ENCODE results near the gene ACVR1.

The ACVR1 gene

DNA sequence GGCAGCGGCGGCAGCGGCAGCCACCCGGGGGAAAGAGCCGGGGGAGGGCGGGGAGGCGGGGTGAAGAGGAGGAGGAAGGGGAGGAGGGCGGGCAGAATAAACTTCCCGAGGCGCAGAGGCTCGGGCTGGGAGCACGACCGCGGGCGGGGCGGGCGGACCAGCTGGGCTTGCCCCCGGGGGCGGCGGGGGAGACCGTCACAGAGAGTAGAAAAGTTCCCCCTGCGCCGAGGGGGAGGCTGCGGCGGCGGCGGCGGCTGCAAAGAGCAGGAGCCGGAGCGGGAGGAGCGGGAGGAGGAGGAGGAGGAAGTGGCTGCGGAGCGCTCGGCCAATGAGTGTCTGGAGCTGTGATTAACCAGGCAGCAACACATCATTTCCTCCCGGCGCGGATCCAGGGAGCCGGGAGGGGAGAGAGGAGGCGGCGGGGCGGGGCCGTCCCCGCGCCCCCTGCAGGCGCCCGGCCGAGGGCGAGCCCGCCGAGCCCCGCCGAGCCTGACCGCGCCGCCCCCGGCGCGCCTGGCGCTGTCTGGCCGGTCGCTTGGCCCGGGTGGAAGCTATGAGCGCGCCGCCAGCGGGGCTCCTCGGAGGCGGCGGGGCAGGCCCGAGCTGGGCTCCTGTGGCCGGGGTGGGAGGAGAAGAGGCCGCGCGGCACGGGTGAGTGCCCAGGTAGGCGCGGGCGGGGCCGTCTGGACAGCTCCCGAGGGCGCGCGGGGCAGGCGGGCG lies at the start of gene ACVR1:
ACVR1 (minus strand) TSS at position 265 of the 720 bp plus-strand sequence. CDS start 76,837 bp downstream, outside the sequence.
- DNase-seq: peak; percentile 93

DNA sequence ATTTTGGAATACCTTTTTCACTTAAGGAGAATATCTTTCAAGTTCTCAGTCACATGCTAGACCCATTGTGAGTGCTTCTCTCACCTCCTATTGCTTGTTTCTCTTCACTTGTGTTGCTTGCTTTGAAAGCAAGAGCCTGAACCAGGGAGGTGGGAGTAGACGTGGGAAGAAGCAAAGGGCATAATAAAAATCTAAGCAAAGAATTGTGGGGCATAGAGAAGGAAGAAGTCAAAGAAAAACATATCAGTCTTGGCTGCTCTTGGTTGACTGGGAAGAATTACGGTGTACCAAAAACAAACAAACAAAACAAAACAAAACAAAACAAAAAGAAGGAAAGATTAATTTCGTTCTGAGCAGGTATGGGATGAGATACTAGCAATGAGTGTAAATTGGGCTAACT lies 48.9 kb upstream of the ACVR1 start:
- no peak for DNase-seq

DNA sequence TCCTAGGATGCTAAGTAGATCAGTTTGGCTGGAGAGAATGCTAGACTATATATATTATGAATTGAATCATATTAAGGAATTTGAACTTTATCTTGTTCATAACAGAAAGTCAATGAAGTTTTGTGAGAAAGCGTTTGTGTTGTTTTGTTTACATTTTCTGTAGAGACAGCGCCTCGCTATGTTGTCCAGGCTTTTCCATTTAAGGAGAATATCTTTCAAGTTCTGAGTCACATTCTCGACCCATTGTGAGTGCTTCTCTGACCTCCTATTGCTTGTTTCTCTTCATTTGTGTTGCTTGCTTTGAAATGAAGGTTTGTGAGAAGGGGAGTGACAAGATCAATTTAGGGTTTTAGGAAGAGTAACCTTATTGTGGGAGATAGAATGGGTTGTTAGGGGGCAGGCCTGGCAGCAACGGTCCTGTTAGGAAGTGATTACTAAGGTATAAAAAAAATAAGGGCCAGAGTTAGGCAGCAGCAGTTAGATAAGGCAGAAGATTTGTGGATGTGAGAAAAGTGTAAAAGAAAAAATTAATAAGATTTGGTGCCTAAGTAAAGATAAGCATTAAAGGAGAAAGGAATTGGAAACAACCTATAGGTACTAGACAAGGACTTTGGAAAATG lies 47.6 kb upstream of the ACVR1 start:
- no peak for DNase-seq

DNA sequence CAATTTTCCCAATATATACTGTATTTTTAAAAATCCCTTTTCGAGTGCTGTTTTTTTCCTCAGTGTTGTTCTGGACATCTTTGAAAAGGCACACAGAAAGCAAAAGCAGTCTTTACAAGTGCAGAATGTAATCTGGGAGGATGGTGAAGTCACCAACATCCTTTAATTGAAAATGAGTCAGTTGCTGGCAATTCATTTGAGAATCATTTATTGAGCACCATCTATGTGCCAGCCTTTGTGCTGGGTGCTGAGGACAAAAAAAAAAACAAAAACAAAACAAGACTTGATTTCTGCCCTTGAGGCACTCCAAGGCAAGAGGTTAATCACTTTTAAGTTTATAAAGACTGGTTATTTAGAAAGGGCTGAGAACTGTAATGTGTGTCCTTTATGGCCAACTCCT lies 46.7 kb upstream of the ACVR1 start:
- no peak for DNase-seq

DNA sequence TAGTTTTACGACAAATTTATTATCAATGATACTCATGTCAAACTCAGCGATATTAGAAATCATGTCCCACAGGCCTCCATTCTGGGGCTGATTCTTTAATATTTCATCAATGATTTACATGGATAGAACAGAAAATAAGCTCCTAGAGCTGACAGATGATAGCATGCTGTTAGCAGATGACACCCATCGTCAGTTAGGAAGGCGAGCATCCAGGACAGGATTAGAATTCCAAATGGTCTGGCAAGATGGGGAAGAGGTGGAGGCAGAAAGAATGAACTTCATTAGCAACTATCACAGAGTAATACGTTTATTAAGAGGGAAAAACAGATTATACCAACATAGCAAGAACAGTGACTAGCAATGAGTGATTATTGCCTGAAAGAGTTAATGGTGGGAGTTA lies 46.2 kb upstream of the ACVR1 start:
- DNase-seq: no peak

DNA sequence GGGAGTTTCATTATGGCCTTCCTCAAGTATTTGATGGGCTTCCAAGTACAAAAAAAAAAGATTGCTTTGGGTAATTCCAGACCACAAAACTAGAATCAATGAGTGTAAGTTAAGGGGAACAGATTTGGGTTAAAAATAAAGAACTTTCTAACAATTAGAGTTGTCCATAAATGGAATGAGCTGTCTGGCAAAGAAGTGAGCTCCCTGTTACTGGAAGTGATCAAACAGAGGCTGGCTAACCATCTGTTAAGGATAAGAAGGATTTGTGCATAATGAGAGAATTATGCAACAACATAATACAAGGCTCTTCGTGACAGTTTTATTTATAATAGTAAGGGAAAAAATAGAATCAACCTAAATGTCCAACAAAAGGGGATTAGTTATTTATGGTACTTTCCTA lies 44.6 kb upstream of the ACVR1 start:
- DNase-seq: no peak

DNA sequence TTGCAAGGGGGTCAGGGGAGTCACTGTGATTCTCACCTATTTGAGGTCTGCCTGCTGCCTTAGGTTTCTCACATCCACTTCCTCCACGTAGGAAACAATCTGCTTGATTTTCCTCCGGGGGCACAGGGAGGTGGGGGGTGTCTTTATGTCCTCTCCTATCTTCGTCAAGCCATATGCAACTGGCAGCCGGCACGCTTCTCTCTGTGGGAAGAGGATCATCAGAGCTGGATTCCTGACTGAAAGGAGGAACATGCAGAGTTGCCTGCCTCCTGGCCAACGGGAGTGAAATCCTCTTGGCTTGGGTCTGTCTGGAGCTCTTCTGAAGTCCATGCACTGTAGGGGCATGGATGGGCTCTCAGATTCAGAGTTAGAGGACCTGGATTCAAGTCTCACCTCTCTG lies 43.1 kb upstream of the ACVR1 start:
- DNase-seq: no peak

DNA sequence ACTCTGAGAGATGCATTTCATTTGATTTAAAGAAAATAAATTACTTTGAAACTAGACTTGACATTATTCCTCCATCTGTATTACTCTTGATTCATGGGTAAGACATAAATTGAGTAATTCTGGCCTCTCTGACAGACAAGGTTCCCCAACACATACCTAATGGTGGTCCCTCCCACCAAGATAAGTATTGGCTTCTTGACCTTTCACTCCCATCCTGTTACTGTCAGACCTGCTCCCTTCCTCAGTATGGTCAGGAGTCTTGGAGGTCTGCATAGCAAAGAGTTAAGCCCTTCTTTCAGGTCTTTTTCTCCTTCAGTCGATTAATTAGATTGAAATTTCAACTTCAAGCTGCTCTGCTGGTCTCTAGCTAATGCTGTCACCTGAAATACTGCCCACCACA lies 42.2 kb upstream of the ACVR1 start:
- no peak for DNase-seq

DNA sequence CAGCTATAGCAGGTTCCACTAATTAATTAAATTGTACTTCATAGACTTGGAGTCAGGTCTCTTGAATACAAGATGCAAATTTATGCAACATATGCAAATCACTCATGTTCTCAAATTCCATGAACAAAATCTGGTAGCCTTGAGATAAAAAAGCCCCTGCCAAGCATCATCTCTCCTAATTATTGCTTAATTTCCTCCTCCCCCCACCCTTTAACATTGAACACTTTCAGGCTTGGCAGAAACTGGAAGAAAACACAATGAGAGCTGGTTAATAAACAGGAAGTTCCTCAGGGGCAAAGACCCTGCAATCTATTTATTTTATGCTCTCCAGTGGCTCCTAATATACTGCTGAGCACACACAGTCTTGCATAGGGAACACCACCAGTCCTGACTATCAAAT lies 35.6 kb upstream of the ACVR1 start:
- DNase-seq: no peak

DNA sequence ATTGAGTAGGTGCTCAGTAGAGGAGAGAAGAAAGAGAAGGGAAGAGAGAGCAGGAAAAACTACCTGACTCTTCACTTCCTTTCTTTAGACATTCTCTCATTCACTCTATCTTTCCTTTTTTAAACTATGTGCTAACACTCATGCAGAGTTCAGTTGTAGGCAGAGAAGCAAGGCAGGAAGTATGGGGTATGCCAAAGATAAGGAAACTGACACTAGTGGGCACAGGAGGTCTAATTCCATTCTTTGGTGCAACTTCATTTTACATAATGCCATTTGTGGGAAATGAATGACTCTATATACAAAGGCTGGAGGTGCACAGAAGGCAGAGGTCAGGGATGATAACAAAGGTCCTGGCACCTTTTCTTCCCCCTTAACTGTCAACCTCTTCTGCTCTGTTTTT lies 35.1 kb upstream of the ACVR1 start:
- no peak for DNase-seq

DNA sequence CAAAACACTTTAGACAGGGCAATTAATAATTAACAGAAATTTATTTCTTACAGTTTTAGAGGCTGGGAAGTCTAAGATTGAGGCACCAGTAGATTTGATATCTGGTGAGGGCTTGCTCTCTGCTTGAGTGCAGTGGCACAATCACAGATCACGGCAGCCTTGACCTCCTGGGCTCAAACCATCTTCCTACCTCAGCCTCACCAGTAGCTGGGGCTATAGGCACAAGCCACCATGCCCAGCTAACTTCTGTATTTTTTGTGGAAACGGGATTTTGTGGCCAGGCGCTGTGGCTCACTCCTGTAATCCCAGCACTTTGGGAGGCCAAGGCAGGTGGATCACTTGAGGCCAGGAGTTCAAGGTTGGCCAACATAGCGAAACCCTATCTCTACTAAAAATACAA lies 29.0 kb upstream of the ACVR1 start:
- DNase-seq: no peak

DNA sequence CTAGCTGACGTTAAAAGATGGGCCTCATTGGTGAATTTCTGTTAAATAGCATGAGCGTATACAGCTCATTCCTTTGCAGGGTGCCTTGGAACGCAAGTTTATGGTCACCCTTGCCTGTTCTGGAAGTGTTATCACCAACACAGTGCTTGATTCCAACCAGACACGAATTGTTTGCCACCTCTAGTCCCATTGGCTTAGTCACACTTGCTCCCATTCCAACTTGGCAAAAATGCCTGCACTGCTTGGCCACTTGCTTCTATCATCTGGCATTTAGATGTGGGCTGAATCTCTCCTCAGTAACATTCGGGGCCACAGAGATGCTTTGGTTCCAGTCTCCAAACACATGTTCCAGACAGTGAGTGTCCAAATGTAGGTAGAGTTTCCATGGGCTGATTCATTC lies 27.5 kb upstream of the ACVR1 start:
- DNase-seq: no peak

DNA sequence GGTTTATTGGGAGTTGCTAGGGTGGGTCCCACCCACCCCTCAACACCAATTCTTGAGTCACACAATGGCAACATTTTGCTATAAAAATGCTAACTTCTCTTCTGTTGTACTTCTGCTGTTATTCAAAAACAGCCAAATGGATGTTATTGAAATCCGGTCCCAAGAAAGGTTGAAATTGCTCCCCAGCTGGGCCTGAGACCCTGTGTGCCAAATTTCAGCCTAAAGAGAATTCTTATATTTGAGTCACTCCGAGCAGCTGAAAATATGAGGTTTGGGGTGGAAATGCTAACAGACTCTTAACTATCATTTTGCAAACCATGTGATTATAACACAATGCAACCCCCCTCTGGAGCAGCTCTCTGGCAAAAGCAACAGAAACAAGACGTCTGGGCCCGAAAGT lies 27.0 kb upstream of the ACVR1 start:
- no peak for DNase-seq

DNA sequence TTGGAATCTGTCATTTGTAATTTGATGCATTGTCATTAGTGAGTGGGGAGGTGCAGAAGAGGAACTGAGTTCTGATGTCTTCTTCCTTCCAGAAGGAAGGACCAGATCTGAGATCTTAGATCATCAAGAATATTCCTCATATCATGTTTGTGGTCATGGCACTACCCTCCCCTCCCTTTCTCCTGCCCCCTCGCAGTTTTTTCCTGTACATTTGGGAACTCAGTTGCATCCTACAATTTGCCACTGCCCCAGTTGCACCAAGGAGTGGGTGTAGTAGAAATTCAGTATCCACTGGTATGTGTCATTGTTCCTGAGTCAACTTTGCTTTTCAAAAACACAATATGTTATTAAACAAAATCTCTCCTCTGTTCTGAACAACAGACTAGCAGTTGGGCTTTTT lies 26.6 kb upstream of the ACVR1 start:
- DNase-seq: no peak

DNA sequence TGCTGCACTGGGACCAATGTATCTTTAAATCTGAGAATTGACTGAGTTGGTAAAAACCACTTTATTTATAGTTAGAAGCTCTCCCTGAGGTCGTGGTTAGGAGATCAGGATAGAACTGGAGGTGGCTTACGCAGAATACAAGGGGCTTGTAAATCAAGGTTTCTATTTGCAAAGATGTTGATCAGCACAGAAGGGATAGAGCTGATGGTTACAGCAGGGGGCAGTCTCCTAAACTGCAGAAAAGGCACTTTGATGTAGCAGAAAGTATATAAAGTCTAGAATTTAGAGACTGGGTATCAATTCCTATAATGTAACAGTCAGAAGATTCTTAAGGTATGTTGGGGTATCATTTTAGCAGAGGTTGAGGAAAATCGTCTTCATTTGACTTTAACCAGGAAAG lies 25.2 kb upstream of the ACVR1 start:
- no peak for DNase-seq

DNA sequence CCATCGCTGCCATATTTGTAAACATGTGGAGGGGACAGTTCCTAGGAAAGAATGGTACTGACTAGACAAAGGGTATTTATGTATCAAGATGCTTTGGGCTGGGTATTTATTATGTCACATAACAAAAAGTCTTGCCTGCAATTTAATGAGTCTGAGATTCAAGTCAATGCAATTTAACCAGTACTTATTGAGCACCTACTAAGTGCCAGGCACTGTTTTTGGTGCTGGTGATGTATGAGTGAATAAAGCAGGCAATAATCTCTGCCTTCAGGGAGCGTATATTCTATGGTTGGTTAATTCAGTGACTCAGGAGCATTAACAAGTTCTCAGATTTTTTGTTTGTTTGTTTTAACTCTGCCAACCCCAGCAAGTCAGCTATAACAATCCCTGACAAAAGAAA lies 24.6 kb upstream of the ACVR1 start:
- DNase-seq: no peak

DNA sequence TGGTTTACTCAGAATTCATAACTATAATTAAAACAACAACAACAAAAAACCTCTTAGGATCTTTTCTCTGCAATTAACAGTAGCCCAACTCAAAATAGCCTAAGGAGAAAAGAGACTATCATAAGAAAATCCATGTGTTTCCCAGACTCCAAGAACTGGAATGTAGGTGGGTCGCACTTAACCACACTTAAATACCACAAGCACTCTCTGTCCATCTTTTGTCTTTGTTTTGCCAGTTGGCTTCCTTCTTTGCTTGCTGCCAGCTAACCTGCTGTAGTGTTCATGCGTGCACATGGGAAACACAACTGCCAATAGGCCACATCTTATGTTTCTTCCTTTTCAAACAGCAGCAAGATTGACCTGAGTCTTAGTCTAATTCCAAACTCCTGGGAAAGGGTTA lies 24.1 kb upstream of the ACVR1 start:
- DNase-seq: peak; percentile 33

DNA sequence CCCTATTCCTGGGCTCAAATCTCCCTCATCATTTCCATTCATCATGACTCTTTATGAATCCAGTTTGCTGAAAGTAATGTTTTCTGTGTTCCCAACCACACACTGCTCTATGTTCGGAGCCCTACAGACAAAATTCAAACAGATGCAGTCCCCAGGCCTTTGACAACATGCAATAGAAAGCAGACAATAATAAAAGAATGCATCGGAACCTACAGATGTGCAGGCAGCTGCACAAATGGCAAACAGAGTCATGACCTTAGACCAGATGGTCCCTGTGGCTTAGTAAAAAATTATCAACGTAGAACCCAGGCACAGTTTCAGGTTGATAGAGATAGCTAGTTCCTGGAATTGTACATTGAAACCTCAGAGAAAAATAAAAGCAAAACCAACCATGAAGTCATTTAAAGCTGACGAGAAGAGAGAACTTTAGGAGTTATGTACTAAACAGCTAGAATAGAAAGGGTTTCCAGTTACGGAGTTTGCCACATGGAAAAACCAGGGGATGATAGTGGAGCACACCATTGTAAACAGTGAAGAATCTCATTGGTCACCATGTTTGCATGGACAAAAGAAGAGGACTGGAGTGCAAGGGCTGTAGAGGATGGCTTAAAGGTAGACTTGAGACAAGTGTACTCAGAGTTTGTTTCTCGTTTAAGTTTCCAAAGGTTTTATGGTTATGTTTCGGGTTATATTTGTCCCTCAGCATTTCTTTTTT lies 23.2 kb upstream of the ACVR1 start:
- DNase-seq: peak; percentile 87

DNA sequence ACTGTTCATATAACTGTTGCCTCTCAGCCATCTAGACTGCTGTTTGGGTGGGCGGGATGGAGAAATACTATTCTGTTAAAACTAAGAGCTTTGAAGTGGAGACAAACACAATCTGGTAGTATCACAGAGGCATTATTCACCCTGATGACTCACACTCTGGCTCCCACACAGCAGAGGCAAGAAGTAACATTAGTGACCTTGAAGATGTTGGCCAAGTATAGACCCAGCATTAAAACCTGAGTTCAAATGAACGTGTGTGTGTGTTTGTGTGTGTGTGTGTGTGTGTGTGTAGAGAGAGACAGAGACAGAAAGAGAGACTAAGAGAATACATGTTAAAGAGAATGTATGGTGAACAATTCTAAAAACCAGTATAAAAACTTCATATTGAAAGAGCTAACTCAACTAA lies 22.5 kb upstream of the ACVR1 start:
- DNase-seq: peak; percentile 84

DNA sequence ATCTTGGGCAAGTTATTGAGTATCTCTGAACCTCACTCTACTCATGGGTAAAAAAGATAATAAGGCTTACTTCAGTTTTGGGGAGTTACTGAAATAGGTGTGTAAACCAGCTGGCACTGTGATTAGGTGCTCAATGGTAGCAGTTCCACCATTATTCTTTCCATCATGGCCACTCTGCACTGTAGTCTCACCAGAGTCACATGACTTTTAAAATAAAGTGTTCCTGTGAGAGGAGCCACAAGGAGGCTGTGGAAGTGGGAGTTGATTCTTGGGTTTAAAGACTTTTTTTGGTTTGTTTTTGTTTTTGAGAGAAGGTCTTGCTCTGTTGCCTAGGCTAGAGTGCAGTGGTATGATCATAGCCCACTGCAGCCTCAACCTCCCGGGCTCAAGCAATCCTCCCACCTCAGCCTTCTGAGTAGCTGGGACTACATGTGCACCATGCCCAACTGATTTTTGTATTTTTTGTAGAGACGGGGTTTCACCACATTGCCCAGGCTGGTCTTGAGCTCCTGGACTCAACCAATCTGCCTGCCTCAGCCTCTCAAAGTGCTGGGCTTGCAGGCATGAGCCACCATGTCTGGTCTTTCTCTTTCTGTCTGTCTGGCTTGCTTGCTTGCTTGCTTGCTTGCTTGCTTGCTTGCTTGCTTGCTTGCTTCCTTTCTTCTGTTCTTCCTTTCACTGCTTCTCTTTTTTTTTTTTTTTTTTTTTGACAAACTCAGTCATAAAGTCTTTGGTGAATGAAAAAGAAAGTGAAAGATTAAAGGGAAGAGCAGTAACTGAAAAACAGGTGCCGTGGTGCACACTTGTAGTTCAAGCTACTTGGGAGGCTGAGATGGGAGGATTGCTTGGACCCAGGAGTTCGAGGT lies 21.2 kb upstream of the ACVR1 start:
- peak; percentile 76 for DNase-seq

DNA sequence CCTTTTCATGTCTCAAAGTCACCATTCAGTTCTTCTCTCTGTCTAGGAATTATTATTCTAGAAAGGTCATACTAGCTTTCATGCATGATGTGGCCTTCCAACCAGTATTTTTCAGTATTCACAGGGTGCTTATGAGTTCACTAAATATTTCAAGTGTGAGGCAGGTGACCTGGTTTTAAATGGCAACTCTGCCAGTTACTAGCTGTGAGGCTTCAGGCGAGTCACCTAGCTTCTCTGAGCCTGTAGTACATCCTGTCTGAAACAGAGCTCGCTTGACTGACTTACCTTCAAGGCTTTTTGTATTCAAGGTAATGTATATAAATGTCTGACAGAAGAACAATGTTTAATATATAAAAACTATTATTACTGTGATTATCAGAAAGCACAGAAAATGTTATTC lies 19.4 kb upstream of the ACVR1 start:
- DNase-seq: peak; percentile 56

DNA sequence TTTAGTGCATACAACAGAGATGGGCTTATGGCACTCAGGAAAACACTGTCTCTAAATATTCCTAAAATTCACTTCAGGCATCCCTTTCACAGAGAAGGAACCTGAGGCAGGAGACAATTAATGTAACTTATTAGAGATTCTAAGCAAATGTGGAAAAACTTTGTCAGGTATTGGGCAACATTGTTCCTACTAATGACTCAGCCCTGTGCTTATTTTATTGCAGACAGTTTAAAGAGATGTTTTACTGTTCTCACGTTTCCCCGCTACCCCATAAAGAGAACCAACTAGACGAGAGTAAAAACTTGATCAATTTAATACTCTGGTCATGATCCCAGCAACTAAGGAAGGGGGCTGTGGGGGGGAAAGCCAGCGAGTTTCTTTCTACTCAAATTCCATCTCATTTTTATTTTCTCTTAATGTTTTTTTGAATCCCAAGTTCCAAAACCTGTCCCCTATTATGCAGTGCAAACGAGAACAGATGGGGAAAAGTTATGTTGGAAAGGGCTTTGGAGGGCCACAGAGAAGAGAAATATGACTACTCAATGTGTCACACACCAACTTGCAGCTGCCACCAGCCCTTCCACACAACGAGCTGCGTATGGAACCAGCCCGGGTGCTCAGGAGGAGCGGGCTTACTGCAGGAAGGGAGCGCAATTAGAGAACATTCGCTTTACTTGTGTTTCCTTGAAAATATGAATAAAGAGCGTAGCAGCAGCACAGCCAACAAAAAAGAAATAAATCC lies 18.7 kb upstream of the ACVR1 start:
- DNase-seq: no peak

DNA sequence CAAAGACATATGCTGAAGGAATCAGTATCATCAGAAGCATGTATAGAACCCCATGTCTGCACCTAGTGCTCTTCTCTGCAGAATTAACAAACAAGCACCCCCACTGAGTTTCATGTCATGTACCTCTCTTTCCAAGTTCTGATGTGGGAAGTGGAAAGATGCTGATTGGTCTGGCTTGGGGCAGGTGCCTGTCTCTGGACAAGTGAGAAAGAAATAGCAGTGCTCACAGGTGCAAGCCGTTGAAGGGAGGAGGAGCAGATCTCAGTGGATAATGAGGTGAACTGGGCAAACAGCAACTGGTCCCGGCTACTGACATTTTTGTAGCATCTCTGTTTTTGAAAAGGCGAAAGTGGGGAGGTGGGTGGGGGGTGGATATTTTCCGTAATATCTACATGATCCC lies 17.5 kb upstream of the ACVR1 start:
- no peak for DNase-seq
